AG08396 (cell line): Measurements from ENCODE around the gene ONECUT3.
A peak's percentile ranks its signal among the peaks of the same experiment; 100 is the strongest.
"Not testable (repeated sequence)": the region's sequence is repeated elsewhere in the genome, so short reads cannot be mapped to it uniquely, and the experiment has no call there.

Experiments
- DNase-seq: peaks from one replicate; pipeline ENCODE4 v3.0.0; 2012; ENCODE audit warnings: low spot score, mixed read lengths

Gene ONECUT3

DNA sequence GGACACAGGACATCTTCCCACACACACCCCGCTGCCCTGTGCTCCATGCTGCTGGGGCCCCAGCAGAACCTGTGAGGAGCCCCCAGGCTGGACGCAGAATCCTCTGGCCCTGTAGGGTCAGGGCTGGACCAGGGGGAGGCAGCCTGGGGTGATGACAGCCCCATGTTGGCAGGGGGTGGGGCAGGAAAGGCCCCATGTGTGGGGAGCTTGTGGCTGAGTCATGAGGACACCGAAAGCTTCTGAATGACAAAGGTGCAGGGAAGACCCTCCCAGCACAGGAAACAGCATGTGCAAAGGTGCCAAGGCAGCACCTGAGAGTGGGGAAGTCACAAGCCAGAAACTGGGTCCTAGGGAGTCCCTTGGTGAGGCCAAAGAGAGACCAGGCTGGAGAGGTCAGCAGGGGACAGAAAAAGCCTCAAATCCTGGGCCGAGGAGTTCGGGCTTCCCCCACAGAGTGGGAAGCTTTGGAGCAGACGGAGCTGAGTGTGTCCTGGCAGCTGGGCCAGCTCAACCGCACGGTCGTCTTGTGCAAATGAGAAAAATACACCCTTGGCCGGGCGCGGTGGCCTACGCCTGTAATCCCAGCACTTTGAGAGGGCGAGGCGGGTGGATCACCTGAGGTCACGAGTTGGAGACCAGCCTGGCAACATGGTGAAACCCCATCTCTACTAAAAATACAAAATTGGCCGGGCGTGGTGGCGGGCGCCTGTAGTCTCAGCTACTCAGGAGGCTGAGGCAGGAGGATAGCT, 41.3 kb downstream of the ONECUT3 start:
- DNase-seq: no peak

DNA sequence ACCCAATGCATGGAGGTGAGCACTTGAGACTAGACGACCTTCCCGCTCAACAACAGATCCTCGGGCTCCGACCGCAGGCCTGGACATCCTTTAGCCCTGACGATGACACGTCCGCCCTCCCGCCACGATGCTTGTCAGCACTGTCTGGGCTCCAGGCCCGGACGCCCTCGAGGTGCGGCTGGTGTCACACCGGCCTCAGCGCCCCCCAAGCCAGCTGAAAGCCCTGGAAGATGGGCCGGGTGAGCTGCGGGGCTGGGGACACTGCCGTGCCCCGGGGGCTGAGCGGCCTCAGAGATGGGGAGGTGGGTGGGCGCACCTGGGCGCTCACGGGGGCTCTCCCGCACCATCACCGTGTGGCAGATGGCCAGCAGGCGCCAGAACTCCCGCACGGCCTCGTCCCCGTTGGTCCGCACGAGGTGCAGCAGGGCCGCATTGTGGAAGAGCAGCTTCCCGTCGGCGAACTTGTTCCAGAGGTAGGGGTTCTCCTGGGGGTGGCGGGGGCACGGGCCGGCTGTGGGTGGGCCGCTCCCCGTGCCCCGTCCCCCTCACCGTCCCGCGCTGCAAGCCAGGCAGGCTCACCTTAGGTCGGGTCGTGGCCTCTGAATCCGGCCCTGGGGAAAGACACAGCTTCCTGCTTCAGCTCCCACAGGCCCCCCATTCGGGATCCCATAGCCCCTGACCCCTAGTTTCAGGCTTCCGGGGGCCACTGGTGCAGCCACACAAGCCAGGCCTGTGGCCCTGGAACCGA, 43.3 kb downstream of the ONECUT3 start:
- no peak for DNase-seq

DNA sequence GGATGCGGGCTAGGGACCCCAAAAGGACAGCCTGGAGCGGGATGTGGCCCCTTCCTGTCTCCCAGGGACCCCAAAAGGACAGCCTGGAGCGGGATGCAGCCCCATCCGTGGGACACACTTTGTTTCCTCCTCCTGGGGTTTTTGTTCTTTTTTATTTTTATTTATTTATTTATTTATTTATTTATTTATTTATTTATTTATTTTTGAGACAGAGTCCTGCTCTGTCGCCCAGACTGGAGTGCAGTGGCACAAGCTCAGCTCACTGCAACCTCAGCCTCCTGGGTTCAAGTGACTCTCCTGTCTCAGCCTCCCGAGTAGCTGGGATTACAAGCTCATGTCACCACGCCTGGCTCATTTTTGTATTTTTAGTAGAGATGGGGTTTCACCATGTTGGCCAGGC, 44.0 kb downstream of the ONECUT3 start:
- DNase-seq: not testable (repeated sequence)

DNA sequence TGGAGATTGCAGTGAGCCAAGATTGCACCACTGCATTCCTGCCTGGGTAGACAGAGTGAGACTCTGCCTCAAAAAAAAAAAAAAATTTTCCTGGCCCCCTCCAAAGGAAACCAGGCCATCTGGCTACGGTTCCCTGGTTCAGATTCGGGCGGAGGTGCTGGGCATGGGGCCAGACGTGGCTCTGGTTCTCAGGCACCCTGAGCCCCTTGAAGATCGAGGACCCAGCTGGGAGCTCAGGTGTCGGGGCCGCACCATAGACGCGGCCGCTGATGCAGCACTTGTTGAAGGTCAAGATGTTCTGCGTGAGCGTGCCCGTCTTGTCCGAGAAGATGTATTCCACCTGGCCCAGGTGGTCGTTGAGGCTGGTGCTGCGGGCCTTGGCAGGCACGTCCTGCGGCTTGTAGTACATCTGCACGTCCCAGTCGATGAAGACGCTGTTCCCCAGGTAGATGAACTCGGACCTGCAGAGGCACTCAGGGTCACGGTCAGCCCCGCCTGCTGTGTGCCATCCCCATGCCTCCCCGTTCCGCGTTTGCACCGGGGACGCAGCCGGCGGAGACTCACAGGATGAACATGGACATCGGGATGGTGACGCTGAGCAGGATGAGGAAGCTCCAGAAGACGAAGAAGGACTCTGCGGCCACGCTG, 46.5 kb downstream of the ONECUT3 start:
- DNase-seq: no peak

DNA sequence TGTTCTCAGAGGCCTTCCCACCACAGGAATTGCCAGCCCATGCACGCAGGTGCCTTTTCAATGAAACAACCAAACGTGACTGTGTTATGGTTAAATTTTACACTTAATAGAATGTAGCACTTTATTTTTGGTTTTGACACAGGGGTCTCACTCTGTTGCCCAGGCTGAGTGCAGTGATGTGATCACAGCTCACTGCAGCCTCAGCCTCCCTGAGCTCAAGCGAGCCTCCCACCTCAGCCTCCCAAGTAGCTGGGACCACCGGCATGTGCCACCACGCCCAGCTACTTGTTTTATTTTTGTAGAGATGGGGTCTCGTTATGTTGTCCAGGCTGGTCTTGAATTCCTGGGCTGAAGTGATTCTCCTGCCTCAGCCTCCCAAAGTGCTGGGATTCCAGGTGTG, 51.6 kb downstream of the ONECUT3 start:
- no peak for DNase-seq

DNA sequence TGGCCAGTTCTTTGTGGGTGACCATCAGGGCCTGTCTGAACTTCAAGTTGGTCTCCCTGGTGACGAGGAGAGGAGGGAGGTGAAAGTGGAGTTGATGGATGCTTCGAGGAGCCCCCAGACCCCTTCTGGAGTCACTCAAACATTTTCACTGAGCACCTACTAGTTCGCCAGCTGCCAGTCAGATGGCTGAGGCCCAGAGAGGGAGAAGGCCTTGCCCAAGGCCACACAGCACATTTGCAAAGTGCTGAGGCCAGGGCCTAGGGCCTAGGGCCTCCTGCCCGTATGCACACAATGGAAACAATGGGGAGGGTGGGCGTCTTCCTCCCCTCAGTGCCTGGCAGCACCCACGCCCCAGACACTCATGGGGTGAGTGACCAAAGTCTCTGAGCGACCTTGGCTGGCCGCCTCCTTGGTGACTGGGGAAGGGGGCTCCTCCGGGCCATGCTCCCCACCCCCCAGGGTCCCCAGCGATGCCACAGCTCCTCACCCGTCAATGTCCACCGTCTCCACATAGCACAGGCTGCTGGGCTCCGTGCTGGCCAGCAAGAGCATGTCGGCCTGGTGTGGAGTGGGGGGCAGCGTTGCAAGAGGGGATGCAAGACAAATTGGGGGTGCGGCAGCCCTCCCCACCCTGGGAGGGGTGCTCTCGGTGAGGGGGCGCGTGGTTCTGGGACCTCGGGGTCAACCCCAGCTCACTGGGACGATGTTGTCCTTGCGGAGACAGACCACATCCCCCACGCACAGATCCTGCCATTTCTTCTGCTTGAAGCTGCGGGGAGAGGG, 52.3 kb downstream of the ONECUT3 start:
- no peak for DNase-seq

DNA sequence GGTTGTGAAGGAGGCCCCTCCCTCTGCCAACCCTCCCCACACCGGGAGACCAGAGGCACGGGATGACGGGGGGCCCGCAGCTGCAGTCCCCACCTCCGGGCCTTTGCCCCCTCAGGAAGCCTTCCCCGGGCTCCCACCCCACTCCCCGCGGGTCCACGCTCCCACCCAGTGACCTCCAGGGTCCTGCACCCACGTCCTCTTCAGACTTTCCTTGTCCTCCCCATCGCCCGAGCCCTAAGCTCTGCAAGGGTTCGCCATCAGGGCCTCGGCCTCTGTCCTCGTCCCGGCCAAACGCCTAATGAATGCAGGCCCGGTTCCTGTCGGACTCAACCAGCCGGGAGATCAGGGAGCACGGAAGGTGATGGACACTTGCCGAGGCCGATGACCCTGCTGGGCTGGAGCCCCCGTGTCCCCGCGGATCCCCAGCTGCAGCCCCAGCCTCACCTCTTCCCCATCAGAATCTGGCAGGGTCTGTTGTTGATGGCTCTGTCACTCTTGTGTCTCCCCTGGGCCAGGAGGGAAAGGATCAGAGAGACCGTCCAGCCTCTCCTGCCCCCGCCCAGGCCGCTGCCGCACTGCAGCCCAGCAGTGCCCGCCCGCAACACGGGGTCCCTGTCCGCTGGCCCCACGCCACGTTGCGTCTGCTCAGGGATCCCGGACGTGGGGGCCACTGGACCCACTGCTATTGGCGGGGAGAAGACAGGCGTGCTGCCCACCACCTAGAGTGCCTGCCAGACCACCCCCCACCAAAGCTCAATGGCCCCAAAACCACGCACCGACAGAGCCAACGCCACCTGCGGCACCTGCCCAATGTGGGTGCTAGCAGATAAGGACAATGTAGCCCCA, 53.1 kb downstream of the ONECUT3 start:
- DNase-seq: no peak

DNA sequence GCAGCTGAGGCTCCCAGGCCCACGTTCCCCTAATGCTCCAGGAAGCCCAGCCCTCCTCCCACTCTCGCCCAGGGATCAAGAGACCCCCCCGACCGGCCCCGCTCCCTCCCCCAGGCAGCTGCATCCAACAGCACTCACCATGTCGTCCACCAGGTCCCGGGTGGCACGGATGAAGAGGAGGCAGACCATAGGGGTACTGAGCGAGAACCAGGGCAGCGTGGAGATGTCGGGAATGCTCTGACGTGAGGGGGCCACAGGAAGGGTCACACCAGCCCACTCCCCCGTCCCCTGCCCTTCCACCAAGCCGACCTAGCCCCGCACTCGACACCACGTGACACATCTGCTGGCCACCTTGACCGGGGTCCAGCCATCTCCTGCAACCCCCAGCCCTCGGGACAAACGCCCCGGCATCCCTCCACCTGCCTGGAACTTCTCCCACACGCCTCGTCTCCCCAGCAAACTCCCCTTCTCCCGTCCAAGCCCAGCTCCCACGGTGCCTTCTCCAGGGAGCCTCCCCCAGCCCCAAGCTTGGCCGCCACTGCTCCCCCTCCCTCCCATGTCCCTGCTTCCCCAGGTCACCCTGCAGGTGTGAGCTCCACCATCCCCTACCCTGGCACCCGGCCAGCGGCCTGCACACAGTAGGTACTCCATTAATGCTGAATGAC, 53.9 kb downstream of the ONECUT3 start:
- DNase-seq: no peak

DNA sequence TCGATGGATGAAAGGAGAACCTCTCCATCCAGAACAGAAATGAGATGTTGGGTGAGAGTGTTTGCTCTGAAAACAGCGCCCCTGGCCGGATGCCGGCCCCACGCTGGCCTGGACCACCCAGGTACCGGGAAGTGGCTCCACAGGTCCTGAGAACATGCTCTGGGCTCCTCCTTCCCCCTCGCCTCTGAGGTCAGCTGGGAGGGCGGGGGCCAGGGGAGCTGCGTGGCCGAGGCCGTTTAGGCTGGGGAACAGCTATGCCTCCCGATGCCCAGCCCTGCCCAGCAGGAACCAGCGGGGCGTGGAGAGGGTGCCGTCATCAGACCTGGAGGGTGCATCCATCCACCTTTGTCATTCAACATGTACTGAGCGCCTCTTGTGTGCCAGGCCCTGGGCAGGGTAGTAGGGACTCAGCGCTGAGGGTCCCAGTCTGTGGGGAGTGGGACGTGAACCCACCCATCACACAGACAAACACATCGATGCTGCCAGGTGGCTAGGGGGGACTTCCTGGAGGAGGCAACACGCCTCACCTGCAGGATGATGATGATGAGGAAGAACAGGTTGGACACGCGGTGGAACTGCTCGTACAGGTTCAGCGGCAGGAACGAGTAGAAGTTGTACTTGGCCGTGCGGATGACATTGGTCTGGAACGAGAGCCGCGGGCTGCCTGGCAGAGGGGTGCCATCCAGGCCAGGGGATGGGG, 54.5 kb downstream of the ONECUT3 start:
- no peak for DNase-seq

DNA sequence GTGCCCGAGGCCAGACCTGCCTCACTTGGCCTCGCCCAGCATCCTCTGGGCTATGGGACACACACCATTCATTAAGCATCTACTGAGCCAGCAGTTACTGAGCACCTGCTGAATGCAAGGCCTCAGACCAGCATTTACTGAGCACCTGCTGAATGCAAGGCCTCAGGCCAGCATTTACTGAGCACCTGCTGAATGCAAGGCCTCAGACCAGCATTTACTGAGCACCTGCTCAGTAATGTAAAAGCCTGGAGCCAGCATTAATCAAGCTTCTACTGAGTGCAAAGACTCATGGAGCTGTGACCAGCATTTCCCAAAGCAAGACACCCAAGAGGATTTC, 55.1 kb downstream of the ONECUT3 start:
- DNase-seq: no peak

DNA sequence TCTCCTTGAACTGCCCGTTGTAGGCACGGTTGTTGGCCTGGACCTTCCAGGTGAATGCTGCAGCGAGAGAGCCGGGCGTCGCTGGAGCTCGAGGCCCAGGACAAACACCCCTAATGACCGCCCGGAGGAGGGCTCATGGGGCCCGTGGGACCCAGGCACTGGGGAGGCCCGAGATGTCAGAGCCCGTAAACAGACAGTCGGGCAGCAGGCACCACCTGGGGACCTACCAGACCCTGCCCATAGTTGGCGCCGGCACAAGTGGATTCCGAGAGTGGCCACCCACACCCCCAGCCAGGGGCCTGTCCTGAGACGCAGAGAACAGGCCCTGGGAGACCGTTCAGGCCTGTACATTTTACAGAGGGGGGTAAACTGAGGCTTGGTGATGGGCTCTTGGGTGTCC, 56.4 kb downstream of the ONECUT3 start:
- no peak for DNase-seq

DNA sequence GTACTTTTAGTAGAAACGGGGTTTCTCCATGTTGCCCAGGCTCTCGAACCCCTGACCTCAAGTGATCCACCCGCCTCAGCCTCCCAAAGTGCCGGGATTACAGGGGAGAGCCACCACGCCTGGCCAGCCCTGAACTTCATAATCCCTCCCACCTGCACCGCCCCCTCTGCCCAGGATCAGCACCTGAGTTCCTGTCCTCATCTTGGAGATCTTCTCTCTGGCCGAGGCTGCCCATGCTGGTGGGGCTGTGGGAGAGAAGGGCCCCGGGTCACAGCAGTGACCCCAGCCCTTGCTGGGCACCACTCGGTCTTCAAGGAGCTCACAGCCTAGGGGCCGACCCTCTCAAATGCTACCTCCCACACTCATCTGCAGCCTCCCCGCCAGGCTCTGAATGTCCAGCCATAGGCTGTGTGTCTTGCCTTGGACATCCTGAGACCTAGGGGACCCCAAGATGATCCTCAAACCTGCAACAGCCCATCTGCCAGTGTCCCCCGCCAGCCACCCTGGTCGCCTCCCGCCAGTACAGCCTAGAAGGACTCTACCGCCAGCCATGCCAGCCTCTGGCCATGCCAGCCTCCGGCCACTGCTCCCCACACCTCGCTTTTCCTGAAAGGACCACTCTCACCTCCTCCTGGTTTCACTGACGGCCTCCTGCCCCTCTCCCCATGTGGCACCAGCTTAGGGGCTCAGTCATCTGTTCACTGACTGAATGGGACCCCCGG, 57.3 kb downstream of the ONECUT3 start:
- no peak for DNase-seq

DNA sequence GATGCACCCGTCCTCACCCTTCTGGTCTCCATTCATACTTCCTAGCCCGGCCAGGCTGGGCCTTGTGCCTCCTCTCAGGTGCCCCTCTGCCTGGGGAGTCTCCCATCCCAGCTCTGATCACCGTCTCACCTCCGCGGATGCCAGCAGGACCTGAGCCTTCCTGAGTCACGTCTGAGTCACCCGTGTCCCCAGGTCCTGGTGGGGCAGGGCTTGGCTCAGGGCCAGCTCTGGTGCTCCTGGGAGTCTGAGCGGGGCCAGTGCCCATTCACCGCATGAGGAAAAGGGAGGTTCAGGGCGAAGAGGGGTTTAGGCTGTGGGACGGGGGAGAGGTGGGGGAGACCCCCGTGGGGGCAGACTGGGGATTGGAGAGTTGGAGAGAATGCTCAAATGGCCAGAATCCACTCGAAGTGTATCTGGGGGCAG, 58.2 kb downstream of the ONECUT3 start:
- DNase-seq: peak; percentile 81

DNA sequence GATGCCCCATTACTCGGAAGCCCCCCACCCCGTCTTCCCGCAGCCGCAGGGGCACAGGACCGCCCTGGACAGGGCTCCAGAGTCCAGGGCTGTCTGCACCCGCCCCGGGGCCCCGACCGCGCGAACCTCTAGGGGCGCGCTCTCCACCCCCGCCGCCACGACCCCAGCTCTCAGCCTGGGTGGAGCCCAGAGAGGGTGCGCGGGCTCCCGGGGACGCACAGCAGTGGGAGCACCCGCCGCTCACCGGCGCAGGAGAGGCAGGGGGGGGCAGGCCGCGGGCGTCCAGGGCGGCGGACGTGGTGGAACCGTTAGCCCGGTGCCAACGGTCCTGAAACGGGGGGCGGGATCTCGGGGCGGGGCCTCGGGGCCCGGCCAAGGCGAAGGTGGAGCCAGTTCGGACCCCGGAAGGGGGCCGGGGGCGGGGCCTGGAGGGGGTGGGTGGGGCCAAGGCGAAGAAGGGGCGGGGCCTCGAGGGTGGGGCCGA, 58.7 kb downstream of the ONECUT3 start, which contains the start of gene ATP8B3:
TSS of gene ATP8B3 (minus strand) at position 335 of the 484 bp plus-strand sequence. CDS start 540 bp downstream, outside the sequence.
- DNase-seq: peak; percentile 100

DNA sequence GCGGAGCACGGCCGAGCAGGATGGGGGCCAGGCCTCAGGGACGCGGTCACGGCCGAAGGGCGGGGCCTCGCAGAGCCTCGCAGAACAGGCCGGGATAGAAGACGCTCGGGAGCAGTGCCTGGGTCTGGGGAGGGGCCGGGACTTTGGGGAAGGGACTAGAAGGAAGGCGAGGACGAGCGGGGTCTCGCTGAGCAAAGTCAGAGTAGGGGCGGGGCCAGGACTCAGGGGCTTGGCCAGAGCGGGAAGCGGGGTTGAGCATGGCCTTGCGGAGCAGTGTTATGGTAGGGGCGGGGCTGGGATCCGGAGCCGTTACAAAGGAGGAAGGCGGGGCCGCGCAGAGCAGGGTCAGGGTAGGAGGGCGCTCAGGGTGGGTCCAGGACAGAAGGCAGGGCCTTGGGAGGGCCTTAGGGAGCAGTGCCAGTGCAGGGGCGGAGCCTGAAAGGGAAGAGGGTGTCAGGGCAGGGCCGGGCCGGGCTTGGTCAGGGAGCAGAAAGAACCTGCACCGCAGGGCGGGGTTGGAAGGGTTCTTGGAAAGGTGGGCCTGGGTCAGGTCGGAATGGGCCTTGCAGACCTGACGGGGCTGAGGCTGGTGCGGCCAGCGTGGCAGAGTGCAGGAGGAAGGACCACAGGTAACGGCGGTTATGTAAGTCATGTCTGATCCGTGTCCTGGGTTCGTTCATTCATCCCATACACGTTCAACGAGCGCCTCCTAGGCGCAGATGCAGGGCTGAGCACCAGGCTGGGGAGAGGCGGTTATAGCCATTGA, 59.3 kb downstream of the ONECUT3 start:
- peak; percentile 96 for DNase-seq

DNA sequence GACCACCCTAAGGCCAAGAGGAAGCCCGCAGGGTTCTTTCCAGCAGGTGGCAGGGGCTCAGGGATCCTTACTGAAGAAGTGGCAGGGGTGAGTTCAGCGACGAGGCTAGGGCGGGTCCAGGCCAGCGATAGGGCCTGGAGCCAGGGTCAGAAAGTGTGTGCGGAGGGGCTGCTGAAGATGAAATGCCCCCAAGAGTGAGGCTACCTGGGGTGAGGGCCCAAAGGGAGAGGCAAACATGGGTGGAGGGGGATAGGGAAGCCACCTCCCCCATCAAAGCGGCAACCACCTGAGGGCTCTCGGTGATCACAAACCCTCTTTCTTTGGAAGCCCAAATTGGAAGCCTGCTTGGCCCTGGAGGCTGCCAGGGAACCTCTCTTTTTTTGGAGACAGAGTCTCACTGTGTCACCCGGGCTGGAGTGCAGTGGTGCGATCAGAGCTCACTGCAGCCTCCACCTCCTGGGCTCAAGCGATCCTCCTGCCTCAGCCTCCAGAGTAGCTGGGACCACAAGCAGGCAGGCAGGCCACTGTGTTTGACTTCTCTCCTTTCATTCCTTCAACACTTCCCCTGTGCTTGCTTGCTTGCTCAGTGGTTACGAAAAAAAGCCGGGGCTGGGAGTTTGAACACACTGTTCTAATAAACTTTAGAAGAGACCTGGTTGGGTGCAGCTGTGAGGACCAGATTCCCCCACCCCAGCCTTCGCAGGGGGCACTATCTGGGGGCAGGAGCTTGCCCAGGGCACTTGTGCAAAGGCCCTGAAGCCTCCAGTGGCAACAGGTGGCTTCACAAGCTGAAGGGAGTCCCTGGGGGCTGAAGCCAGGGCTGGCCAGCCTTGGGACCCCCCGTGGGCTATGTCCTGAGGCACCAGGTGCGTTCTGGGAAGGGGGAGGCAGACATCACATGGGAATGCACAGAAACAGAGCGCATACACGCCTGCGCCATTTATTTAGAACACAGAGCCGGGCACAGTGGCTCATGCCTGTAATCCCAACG, 60.2 kb downstream of the ONECUT3 start:
- DNase-seq: no peak

DNA sequence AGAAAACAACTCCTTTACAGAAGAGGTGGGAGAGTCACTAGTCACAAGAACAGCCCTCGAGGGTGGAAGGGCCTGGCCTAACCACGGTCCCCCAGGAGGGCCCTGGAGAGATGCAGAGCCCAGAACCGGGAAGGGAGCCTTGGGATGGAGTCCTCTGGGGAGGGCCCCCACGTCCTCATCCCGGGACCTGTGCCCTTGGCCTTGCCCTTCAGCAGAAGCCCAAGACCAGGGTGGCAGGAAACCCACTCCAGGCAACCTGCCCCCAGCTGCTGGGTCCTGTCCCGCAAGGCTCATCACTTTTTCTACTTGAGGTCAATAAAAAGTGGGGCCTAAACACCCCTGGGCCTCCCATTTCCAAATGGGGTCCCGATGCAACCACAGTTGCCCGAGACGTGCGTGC, 61.1 kb downstream of the ONECUT3 start:
- no peak for DNase-seq
